Measurements from ENCODE around the gene CCT8.

- TF ChIP-seq GATA2 (IDR thresholded peaks at IDR 0.05; ENCODE audit: low read depth, low read length), result no peak
- no peak for TF ChIP-seq GATA3 (IDR thresholded peaks at IDR 0.05; ENCODE audit: low read depth, low read length)
Measured at GRCh38 chr21:29073222-29074006, at the start of gene CCT8.

All from SH-SY5Y (cell line).